GM23248 (cell line): Measurements from ENCODE around the gene CACNB4.

ENCODE experiments used
- EZH2 ChIP-seq: fragments of 200-600 bp; sonication (generic); IDR thresholded peaks from 2 replicates; pipeline ENCODE4 v1.6.1; 2018; ENCODE audit warnings: antibody characterized with exemption, mild to moderate bottlenecking; ENCODE audit not compliant: insufficient read depth, poor library complexity, severe bottlenecking
- EZH2phosphoT487 ChIP-seq: fragments of 200-600 bp; sonication (generic); IDR thresholded peaks from 2 replicates; pipeline ENCODE4 v1.6.1; 2018; ENCODE audit warnings: antibody characterized with exemption, moderate library complexity, mild to moderate bottlenecking, low read depth; ENCODE audit not compliant: insufficient read depth

- TF ChIP-seq EZH2phosphoT487 (no peak), EZH2 (no peak)
These were observed 121.9 kb downstream of the CACNB4 start for GRCh38 chr2:151976945-151977353.
